Measurements from ENCODE around the gene HMX1.
A peak's percentile ranks its signal among the peaks of the same experiment; 100 is the strongest.

Gene HMX1

DNA sequence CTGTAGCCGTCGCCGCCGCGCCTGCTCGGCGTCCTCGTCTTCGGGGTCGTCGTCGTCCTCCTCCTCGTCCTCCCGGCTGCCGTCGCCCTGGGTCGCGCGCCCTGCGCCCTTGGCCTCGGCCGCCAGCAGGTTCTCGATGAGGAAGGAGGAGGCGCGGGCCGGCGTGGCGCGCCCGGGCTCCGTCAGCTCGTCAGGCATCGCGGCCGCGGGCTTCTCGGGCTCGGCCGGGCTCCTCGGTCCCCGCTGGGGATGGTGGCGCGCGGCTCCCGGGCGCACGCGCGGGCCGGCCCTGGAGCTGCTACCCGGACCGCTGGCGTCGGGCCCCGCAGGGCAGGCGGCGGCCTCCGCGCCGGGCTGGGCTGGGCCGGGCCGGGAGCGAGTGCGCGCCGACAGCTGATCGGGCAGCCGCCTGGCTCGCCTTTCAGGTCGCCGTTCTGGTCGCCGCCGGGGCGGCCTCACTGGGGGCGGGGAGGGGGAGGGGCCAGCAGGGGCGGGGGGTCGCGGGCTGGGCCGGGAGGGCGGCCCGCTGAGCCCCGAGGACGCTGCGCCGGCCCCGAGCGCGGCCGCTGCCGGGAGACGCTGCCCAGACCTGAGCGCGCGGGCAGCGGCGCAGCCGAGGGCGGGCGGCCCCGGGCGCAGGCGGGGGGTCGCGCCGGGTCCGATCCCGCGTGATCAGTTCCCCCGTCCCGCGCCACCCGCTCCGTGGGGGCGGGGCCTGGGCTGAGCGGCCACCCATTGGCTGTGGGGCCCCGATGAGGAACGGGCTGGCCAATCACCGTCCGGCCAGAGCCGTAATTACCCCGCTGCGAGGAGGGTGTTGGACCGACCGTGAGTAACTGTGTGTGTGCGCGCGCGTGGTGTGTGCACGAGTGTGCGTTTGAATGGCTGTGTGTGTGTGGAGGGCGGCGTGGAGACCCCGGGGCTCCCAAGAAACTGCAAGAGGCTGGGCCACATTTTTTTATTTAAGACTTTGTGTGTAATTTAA, at the start of gene HMX1:
TSS of gene HMX1 (minus strand) at position 423 of the 985 bp plus-strand sequence. CDS start at position 198, 225 bp downstream.
- peak; percentile 94 for DNase-seq

DNA sequence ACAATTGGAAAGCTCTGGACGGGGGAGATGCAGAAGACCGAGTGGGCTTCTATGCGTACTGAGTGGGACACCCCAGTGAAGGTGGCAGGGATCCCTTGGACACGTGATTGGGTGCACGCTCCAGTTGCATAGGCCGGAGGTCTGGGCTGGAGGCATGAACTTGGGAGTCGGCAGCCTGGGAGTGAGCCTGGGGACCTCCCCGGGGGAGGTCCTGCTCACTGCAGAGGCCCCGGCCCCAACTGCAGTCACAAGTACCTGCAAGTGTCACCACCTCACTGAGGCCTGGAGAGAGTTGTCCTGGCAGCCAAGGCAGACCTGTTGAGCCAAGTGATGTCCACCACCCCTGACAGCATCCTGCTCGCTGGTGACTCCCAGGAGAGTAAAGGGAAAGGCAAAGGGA, 49.3 kb upstream of the HMX1 start:
- DNase-seq, result no peak

DNA sequence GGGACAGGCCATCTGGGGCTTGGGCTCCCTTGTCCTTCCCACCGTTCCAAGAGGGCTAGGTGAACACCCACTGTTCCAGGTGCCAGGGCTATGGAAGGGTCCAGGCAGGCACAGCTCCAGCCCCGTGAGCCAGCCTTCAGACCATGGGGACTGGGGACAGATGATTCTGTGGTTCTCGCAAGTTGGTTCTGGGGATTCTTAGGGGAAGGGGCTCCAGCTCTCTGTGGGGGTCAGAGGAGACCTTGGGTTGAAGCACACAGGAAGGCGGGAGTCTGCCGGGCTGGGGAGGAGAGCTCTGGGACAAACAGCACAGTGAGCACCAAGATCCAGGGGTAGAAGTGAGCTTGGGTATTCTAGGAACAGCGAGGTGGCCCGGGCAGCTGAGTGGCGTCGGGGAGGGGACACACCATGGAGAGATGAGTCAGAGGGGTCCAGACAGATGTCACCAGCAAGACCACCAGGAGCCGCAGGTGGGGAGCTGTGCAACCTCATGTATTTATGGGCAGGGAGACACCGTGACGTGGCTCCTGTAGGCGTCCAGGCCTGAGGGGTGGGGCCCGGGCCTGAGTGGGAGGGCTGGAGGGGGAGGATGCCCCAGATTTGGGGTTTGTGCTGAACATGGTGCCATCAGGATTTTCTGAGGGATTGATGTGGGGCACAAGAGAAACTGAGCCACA, 48.8 kb upstream of the HMX1 start:
- no peak for DNase-seq

DNA sequence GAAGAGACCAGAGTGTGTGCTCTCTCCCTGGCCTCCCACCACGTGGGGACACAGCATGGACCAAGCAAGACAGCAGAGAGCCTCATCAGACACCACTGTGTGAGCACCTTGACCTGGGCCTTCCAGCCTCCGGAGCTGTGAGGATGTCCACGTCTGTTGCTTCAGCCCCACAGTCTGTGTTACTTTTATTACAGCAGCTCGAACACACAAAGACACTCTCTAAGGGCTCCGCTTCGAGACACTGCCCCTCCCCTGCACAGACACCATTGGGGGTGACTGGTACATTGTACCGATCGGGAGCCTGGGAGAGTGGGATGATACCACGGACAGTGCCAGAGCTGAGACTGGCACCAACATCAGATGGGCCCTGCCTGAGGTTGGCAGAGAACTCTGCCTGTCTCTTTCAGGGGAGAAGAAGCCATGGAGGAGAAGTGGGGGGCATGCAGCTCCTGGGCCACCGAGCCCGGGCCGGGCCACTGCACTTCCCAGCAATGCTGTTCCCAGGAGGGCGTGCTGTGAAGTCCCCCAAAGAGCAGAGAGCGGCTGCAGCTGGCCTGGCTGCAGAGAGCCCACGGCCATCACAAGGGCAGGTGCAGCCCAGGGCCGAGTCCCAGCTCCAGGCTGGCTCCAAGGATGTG, 48.1 kb upstream of the HMX1 start:
- DNase-seq, result no peak

DNA sequence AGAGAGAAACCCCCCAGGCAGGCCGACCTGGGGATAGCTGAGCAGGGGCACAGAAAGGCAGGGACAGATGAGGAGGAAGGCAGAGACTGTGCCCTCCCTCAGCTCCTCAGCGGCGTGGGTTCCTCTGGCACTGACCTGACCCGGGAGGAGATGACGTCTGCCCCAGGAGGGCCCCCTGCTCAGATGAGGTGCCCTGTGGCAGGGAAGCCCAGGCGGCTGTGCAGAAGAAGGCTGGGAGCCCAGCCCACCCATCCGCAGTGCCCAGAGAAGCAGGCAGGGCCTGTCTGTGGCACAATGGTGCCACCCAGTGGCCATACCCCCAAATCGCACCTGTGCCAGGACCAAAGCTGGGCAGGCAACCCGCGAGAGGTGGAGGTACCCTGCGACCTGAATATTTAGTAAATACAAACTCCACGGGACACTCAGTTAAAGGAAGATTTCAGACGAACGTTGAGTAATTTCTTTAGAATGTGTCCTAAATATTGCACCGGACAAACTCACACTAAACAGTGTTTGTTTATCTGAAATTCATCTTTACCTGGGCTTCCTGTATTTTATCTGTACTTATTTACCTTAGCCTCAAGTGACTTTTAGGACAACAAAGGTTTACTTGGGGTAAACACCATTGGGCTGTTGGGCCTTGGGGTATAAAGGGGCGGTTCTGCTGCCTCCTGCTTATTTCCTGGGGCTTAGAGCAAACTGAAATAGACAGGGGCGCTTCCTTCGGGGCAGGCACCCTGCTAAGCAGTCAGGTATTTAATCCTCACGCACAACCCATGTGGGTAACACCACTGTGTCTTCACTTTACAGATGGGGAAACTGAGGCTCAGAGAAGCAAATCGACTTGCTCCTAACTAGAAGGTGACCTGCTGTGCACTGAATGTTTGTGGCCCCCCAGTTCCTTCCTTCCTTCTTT, 46.5 kb upstream of the HMX1 start:
- DNase-seq, result peak; percentile 60

DNA sequence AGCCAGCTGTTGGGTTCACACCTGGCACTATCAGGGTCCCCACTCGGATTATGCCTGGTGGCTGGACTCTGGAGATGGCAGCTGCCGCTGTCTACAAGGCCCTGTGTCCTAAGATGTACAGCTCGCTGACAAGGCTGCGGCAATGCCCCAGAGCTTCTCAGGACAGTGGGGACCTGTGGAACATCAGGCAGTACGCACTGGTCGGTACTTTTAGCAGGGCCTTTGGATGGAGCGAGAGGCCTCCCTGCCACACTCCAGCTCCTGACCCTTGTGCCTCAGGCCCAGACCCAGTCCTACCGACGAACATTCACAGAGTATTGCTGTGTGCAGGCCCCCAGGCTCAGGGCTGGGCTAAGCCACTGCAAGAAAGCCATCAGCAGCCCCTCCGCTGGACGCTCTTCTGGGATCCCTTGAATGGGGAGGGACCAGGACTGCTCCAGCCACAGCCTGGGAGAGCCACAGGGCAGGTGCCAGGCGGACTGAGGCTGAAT, 45.7 kb upstream of the HMX1 start:
- no peak for DNase-seq

DNA sequence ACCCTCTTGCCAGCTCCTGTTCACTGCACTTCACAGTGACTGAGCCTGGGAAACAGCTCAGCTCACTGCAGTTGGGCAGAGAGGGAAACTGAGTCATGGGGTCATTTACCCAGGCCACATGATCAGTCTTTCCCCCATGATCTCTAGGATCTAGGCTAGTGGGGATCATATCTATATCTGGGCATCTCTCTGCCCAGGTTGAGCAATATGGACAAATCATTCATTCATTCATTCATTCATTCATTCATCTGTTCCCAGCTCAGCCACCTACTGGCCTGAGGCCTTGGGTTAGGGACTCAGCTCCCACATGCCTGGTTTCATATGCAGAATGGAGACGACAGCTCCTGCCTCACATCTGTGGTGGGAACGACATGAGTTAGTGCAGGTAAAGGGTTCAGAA, 45.3 kb upstream of the HMX1 start:
- no peak for DNase-seq

DNA sequence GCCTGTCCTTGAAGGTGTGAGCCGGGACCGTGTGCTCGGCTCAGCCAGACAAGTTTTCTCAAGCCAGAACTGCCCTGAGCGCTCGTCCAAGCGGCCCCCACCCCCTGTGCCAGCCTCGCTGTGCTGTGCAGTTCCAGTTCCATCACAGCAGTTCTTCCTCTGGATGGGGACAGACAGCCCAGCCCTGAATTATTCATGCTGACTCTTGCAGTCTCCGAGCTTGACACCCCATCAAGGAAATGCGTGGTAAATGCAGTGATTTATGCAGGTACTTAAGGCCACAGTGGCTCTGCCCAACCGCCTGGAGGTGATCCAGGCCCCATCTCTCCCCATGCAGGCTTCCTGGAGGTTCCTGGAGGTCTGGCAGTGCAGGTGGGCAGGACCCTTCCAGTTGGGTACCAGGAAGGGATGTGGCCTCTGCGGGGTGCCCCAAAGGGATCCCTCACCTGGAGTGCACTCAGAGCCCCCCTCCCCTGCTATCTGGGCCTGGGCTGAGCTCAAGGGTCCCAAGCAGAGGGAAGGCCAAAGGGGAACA, 44.8 kb upstream of the HMX1 start:
- DNase-seq, result peak; percentile 21

DNA sequence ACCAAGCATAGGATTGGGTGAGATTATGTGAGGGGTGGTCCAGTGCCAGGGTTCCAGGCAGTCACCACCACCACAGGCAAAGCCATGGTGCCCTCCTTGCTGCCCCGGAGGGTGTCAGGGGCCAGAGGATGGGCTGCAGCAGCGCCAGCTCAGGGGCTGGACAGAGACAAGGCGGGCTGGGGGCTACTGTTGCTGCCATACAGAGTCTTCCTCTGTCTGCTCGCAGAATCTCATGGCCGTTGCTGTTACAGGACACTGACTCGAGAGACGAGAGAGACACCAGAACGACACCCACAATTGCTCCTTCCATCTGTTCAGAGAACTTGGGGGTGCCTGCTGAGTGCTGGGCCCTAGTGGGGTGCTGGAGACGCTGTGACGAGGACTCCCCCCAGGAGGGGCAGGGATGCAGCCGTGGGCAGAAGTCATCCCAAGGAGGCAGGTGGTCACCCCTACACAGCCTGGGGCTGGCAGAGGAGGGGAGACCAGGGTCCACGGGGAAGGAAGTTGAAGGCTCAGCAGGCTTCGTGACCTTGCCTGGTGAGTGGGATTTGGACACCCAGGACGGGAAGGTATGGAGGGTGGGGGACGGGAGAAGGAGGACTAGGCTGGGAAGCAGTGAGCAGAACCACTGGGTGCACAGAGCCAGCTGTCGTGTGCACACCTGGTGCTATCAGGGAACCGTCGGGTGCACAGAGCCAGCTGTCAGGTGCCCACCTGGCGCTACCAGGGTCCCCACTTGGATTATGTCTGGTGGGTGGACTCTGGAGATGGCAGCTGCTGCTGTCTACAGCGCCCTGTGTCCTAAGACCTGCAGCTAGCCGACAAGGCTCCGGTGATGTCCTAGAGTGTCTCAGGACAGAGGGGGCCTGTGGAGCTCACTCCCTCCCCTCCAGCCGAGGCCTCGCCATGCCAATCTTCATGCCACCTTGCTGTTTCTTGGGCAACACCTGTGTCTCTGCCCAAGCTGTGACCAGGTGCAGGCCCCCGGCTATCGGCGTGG, 43.9 kb upstream of the HMX1 start:
- DNase-seq, result peak; percentile 10

DNA sequence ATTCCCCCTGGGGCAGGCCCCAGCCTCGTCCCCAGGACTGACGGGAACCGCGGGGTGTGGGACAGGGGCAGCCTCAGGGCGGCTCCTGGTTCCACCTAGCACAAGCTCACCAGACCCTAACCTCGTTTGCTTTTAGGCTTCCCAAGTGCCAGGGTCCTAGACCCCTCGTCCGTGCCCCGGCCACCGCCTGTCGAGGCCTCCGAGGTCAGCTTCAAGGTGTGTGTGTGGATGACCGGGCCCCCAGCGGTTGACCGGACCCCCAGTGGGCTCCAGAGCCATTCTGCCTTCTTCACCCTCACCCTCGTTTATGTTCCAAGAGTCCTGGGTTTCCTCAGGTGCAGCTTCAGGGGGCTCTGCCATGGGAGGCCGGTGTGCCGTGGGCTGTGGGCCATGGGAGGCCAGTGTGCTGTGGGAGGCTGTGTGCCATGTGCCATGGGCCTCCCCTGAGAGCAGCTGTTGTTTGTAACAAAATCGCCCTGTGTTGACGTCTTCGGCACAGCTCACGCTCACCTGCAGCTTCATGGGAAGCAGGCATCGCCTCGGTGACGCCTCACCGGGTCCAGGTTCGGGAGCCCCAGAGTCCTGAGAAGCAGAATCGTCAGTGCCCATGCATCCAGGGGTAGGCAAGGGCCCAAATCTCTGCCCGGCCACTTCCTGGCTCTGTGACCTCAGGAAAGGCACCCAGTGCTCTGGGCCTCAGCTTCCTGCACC, 43.0 kb upstream of the HMX1 start:
- no peak for DNase-seq

DNA sequence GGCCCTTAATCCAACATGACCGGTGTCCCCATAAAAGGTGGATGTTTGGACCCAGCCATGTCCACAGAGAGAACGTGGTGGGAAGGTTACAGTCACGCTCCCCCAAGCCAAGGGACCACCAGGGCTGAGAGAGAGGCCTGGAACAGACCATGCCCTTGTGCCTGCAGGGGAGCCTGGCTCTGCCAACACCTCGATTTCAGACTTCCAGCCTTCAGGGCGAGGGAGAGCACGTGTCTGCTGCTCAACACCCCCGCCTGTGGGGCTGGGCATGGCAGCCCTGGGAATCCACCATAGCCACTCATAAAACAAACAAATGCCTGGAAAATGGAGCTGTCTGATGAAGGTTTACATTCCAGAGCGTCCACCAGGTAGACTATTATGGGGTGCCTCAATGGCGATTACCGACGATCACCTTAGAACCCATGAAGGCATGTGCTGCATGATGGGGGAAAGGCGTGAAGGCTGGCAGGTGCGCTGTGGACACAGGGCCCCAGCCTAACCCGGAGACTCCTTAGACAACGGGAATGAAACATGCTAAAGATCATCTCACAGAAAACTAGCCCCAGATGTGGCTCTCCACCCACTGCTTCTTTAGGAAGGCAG, 42.3 kb upstream of the HMX1 start:
- no peak for DNase-seq

DNA sequence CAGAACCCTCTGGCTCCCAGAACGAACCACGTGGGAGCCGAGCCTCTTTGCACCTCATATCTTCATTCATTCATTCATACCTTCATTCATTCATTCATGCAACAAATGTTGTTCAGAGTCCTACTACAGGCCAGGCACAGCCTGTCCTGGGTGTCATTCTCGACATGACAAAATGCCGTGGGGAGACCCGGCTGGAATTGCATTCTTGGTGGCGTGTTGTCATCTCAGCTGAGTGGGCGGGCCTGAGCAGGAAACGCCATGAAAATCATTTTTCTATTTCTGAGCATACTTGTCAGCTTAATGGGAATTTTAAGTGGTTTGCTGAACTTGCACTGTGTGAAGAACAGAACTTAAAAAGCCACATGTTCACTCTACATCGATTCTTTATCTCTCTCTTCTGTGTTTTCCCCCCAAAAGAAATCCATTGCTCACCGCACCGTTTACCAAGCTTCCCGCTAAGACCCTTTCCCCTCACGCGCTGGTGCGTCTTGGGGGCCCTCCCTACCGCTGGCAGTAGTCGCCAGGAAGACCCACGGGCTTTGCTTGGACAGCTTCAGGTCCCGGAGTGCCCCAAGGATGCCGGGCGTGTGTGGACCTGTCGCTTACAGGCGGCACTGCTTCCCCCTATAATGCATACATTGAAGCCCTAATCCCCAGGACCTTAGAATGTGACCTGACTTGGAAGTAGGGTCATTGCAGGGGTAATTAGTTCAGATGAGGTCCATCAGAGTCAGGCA, 41.6 kb upstream of the HMX1 start:
- no peak for DNase-seq

DNA sequence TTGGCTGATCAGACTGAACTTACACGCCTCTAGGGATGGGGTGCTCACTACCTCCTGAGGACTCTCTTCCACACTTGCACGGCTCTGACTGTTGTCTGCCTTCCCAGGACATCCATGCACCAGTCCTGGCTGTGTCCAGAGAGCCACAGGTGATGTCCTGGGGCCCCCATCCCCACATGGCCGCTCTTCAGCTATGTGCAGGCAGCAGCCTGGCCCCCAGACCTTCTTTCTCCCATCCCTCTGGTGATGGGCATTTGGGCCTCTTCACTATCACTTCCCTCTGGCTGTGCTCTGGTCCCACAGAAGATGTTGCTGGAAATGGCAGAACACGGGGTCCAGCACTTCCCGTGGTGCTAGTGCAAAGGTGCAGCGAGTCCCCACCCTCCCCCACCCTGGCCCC, 40.9 kb upstream of the HMX1 start:
- no peak for DNase-seq

DNA sequence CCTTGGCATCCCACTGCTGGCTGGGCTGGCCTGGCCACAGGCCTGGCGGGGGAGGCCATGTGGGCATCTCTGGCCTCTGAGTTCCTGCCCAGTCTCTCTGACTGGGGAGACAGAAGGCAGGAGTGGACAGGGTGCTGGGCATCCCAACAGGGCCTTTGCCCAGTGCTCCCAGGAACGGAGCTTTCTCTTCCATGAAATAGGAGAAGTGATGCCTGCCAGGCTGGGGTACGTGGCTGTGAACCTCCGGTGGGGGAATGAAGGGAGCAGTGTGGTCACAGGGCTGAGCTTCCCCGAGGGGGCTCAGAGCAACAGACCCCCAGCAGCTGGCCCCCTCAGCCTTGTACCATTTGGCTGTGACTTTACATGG, 40.4 kb upstream of the HMX1 start:
- DNase-seq, result no peak

DNA sequence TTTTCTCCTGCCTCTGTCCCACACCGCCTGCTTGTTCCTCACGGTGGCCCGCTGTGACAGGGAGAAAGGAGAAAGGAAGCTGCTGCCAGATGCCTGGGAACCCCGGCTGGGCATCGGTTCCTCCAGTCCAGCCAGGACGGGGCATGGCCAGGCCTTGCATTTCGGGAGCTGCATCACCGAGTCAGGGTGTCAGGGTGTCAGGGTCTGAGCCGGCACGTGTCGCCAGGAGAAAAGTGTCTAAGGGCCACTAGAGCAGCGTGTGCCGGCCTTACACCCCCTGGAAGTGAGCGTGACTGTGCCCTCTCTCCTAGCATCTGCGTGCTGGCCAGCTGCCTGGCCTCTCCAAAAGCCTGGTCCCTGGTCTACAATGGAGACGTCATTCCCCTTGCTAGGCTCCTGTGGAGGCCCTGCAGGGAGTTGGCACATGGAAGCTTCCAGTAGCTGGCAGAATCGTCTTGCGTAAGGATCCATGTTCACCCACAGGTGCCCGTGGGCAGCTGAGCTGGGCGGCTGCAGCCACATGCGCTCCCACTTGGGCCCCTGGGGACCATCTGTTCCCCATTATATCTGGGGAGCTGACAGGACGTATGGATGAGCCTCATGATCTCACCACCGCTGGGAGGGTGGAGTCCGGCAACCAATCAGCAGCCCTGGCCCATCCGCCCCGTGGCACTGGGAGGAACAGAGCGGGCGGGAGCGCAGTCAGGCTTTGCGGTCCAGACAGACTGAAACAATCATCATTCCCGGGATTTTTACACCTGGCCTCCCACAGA, 39.9 kb upstream of the HMX1 start:
- peak; percentile 75 for DNase-seq

DNA sequence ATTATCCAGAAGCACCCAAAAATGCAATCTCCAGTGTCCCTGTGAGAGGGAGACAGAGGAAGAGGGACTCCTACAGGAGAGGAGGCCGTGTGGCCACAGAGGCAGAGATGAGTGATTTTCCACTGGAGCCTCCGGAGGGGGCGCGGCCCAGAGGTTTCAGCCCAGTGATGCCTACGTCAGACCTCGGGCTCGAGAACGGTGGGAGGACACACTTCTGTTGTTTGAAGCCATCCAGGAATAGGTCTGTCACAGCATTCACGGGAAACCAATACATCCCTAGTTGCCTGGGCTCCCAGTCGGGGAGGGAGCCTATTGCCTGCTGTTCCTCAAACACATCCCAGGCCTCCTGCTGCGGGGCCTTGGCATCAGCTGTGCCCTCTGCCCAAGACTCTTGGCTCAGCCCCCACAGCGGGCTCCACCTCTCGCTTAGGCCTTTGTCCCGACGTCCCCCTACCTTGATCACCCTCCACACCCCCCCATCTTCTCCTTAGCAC, 39.2 kb upstream of the HMX1 start:
- peak; percentile 88 for DNase-seq

DNA sequence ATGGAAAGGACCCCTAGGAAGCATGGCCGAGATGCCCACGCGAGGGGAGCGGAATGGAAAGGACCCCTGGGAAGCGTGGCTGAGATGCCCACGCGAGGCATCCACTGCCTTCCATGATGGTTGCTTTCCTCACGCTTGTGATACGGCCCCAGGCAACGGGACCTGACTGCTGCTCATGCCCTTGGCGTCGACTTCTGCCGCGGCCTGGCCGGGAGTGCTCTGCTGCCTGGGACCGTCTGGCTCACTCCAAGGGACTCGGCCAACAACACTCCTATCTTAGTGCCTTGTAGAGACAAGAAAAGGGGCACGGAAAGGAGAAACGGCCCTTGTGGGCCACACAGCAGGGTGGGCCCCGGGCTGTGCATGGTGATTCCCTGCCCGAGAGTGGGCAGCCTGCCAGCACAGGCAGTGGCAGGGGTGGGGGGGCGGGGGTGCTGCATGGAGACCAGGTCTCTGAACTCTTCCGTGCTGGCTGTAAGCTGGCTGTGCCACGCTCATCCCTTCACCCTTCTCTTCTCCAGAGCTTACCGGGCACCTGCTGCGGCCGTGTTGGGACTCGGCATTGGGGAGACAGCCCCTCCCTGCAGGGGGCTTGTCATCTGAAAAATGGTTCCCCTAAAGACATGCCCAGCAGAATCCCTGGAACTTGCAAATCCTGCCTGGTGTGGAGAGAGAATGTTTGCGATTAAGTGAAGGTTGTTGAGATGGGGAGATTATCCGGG, 38.6 kb upstream of the HMX1 start:
- DNase-seq, result no peak
